Immature natural killer cell (primary cell): ENCODE measurements around the gene CATSPERE. TPM values are rescaled to one million over a fixed set of nuclear protein-coding genes. Genes with fewer than 3 reads are reported as not detected.

Source experiments
- DNase-seq, 3 donors: peaks; one replicate each; pipeline ENCODE4 v3.0.0; 2022; ENCODE audit warnings: mixed read lengths in 1 of 3
- H3K27ac Mint-ChIP-seq, 6 donors: one replicate each; pipeline ENCODE4 v1.8.0; 2020; ENCODE audit warnings: mixed read lengths in 6 of 6, mild to moderate bottlenecking in 5 of 6, inconsistent platforms in 4 of 6, moderate library complexity in 3 of 6
- H3K27me3 Mint-ChIP-seq, 3 donors: one replicate each; pipeline ENCODE4 v1.8.0; 2020 to 2021; ENCODE audit warnings: low read depth in 3 of 3, mild to moderate bottlenecking in 3 of 3, mixed read lengths in 3 of 3, moderate library complexity in 3 of 3, inconsistent platforms in 1 of 3
- H3K36me3 Mint-ChIP-seq, 3 donors: one replicate each; pipeline ENCODE4 v1.8.0; 2020; ENCODE audit warnings: mixed read lengths in 3 of 3, inconsistent platforms in 2 of 3, mild to moderate bottlenecking in 2 of 3
- H3K4me1 Mint-ChIP-seq, 2 donors: one replicate each; pipeline ENCODE4 v1.8.0; 2020; ENCODE audit warnings: inconsistent platforms in 2 of 2, mild to moderate bottlenecking in 2 of 2, mixed read lengths in 2 of 2, moderate library complexity in 1 of 2
- H3K4me3 Mint-ChIP-seq, 5 donors: one replicate each; pipeline ENCODE4 v1.8.0; 2020; ENCODE audit warnings: mild to moderate bottlenecking in 5 of 5, mixed read lengths in 5 of 5, inconsistent platforms in 3 of 5, moderate library complexity in 3 of 5
- H3K9me3 Mint-ChIP-seq, 6 donors: one replicate each; pipeline ENCODE4 v1.8.0; 2020; ENCODE audit warnings: mild to moderate bottlenecking in 6 of 6, mixed read lengths in 6 of 6, inconsistent platforms in 4 of 6, moderate library complexity in 3 of 6
- polyA plus RNA-seq, 3 donors: library from polyadenylated mRNA; unstranded; fragments of 300-500 nt; fragmentation: Illumina TruSeq; gene quantifications; one replicate each; pipeline ENCODE4 v1.2.3, GENCODE V29; 2021

CATSPERE gene
- polyA plus RNA-seq, 3 donors from 2014 or later, result 0.11 to 0.31 TPM; not detected in 1

DNA sequence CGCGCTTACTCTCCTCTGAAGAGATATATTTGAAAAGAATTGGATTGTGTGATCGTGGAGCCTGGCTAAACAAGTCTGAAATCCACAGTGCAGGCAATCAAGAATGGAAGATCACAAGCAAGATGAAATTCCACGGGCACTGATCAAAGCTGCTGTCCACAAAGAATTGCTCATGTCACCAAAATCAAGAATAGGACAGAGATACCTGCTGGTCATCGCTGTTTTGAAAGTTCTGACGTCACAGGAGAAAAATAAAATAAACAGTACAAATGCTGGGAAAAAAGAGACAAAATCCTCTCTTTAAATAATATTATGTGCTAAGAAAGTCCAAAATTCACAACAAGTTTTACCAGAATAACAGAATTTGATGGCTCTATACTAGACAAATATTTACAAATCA is 179.8 kb downstream of the CATSPERE start:
- Mint-ChIP-seq H3K27ac (no peak overlapping the region), H3K27me3 (peaks cover 0 to 5% (median 0%) of the 10 kb centered on the region in 3 donors), H3K4me1 (no peaks in the 10 kb centered on the region), H3K36me3 (no peaks in the 10 kb centered on the region), H3K4me3 (no peak overlapping the region), H3K9me3 (no peaks in the 10 kb centered on the region)
- no peak for DNase-seq

GRCh38 chr1:244642526-244642925 is 181.5 kb downstream of the CATSPERE start:
- H3K27ac Mint-ChIP-seq, result no peak overlapping the region
- no peak for DNase-seq
- no peak overlapping the region for H3K4me3 Mint-ChIP-seq
- H3K9me3 Mint-ChIP-seq, result no peaks in the 10 kb centered on the region
- no peaks in the 10 kb centered on the region for H3K4me1 Mint-ChIP-seq
- no peaks in the 10 kb centered on the region for H3K36me3 Mint-ChIP-seq
- peaks cover 0 to 5% (median 2%) of the 10 kb centered on the region in 3 donors for H3K27me3 Mint-ChIP-seq

GRCh38 chr1:244642988-244643387 is 181.9 kb downstream of the CATSPERE start:
- DNase-seq, result no peak
- no peaks in the 10 kb centered on the region for H3K36me3 Mint-ChIP-seq
- H3K4me3 Mint-ChIP-seq, result no peak overlapping the region
- H3K9me3 Mint-ChIP-seq, result no peaks in the 10 kb centered on the region
- no peak overlapping the region for H3K27ac Mint-ChIP-seq
- peaks cover 0 to 5% (median 2%) of the 10 kb centered on the region in 3 donors for H3K27me3 Mint-ChIP-seq
- H3K4me1 Mint-ChIP-seq, result no peaks in the 10 kb centered on the region

GRCh38 chr1:244645414-244645813 is 184.3 kb downstream of the CATSPERE start:
- Mint-ChIP-seq H3K9me3 (no peaks in the 10 kb centered on the region), H3K27ac (no peak overlapping the region), H3K27me3 (peaks cover 0 to 5% (median 2%) of the 10 kb centered on the region in 3 donors), H3K4me3 (no peak overlapping the region), H3K36me3 (no peaks in the 10 kb centered on the region), H3K4me1 (no peaks in the 10 kb centered on the region)
- DNase-seq, result no peak

GRCh38 chr1:244645890-244646289 is 184.8 kb downstream of the CATSPERE start:
- H3K27me3 Mint-ChIP-seq, result peaks cover 0 to 5% (median 2%) of the 10 kb centered on the region in 3 donors
- no peak overlapping the region for H3K27ac Mint-ChIP-seq
- no peaks in the 10 kb centered on the region for H3K36me3 Mint-ChIP-seq
- H3K4me1 Mint-ChIP-seq, result no peaks in the 10 kb centered on the region
- no peak for DNase-seq
- no peaks in the 10 kb centered on the region for H3K9me3 Mint-ChIP-seq
- H3K4me3 Mint-ChIP-seq, result no peak overlapping the region

- no peaks in the 10 kb centered on the region for H3K36me3 Mint-ChIP-seq
- peaks cover 9 to 10% of the 10 kb centered on the region in 2 donors for H3K4me1 Mint-ChIP-seq
- peaks cover 0 to 8% (median 3%) of the 10 kb centered on the region in 3 donors for H3K27me3 Mint-ChIP-seq
- DNase-seq, result no peak
- no peak overlapping the region for H3K4me3 Mint-ChIP-seq
- no peaks in the 10 kb centered on the region for H3K9me3 Mint-ChIP-seq
- no peak overlapping the region for H3K27ac Mint-ChIP-seq
Measured at GRCh38 chr1:244647819-244648218, 186.7 kb downstream of the CATSPERE start.

GRCh38 chr1:244651956-244652622 is 191.0 kb downstream of the CATSPERE start:
- H3K36me3 Mint-ChIP-seq, result peaks cover 0 to under 1% (median under 1%) of the 10 kb centered on the region in 3 donors
- H3K4me3 Mint-ChIP-seq, result peak overlapping the region in 4 of 5 donors; percentile 85 to 90 (median 88)

DNA sequence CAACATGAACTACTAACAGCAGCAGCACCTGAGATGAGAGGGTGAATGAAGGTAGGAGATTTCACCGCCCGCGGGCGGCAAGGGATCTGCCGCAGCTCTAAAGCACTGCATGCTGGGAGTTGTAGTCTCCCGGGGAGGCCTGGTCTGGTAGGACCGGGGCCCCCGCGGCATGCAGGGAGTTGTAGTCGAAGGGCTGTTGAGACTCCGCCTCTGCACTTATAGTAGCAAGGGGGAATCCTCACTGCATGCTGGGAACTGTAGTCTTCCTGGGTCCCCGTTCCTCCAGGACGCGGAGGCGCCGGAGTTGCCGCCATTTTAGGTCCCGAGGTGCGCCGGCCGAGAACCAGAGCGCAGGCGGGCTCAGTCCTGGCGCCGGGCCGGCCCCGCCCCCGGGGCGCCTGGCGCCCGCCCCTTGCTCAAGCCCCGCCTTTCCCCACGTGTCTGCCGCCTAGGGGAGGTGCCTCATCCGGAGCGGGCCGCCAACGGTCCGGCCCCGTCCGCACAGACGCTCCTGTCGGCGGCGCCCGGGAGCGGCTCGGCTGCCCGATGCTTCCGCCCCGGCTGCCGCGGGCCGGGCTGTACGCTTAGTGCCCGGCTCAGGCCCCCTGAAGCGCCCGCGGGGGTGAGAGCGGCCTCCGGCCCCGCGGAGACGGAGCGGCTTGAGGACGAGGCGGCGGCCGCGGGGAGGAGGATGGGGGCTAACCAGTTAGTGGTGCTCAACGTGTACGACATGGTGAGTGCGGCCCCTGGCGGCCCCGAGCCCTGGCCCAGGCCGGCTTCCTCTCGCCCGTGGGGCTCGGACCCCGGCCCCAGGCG is 191.8 kb downstream of the CATSPERE start, which contains the start of gene DESI2:
Gene DESI2 (plus strand): TSS at position 504 of the 816 bp plus-strand sequence. CDS start 188 bp downstream, at position 692.
- peaks cover 0 to 7% (median 2%) of the 10 kb centered on the region in 3 donors for H3K27me3 Mint-ChIP-seq
- peaks cover 0 to 8% (median 7%) of the 10 kb centered on the region in 3 donors for H3K36me3 Mint-ChIP-seq
- H3K27ac Mint-ChIP-seq, result peak within 1 kb of the TSS; percentile 69 to 93 (median 89)
- H3K4me3 Mint-ChIP-seq, result peak within 1 kb of the TSS in 4 of 5 donors; percentile 85 to 90 (median 88)
- DNase-seq, result peak; percentile 98 to 99 (median 99)
- H3K9me3 Mint-ChIP-seq, result no peaks in the 10 kb centered on the region
- peaks cover 17 to 19% of the 10 kb centered on the region in 2 donors for H3K4me1 Mint-ChIP-seq

More at GRCh38 chr1:244651956-244652622, 191.0 kb downstream of the CATSPERE start:
- peak overlapping the region; percentile 69 to 93 (median 89) for H3K27ac Mint-ChIP-seq
- peaks cover 0 to 7% (median 2%) of the 10 kb centered on the region in 3 donors for H3K27me3 Mint-ChIP-seq
- no peaks in the 10 kb centered on the region for H3K9me3 Mint-ChIP-seq
- H3K4me1 Mint-ChIP-seq, result peaks cover 12 to 15% of the 10 kb centered on the region in 2 donors
- DNase-seq, result no peak

GRCh38 chr1:244653439-244654107 is 192.5 kb downstream of the CATSPERE start:
- Mint-ChIP-seq H3K4me1 (peaks cover 17 to 26% of the 10 kb centered on the region in 2 donors), H3K27me3 (peaks cover 0 to 7% (median 2%) of the 10 kb centered on the region in 3 donors), H3K9me3 (no peaks in the 10 kb centered on the region), H3K36me3 (peaks cover 0 to 8% (median 7%) of the 10 kb centered on the region in 3 donors), H3K27ac (no peak overlapping the region), H3K4me3 (no peak overlapping the region)
- no peak for DNase-seq

- Mint-ChIP-seq H3K27me3 (peaks cover 0 to 7% (median 2%) of the 10 kb centered on the region in 3 donors), H3K4me1 (peaks cover 21 to 30% of the 10 kb centered on the region in 2 donors), H3K27ac (no peak overlapping the region), H3K4me3 (no peak overlapping the region), H3K9me3 (no peaks in the 10 kb centered on the region), H3K36me3 (peaks cover 4 to 8% (median 7%) of the 10 kb centered on the region in 3 donors)
- DNase-seq, result no peak
Measured at GRCh38 chr1:244654108-244655038, 193.3 kb downstream of the CATSPERE start.

GRCh38 chr1:244655186-244655585 is 194.1 kb downstream of the CATSPERE start:
- H3K4me3 Mint-ChIP-seq, result no peak overlapping the region
- H3K27me3 Mint-ChIP-seq, result peaks cover 0 to 7% (median 2%) of the 10 kb centered on the region in 3 donors
- peaks cover 22 to 30% of the 10 kb centered on the region in 2 donors for H3K4me1 Mint-ChIP-seq
- H3K9me3 Mint-ChIP-seq, result no peaks in the 10 kb centered on the region
- peaks cover 5 to 8% (median 7%) of the 10 kb centered on the region in 3 donors for H3K36me3 Mint-ChIP-seq
- no peak overlapping the region for H3K27ac Mint-ChIP-seq
- no peak for DNase-seq

GRCh38 chr1:244657421-244657820 is 196.3 kb downstream of the CATSPERE start:
- peaks cover 0 to 2% (median 1%) of the 10 kb centered on the region in 3 donors for H3K27me3 Mint-ChIP-seq
- H3K27ac Mint-ChIP-seq, result peak overlapping the region in 3 of 6 donors; percentile 2 to 64 (median 39)
- H3K4me1 Mint-ChIP-seq, result peaks cover 14 to 28% of the 10 kb centered on the region in 2 donors
- DNase-seq, result no peak
- H3K9me3 Mint-ChIP-seq, result no peaks in the 10 kb centered on the region
- H3K4me3 Mint-ChIP-seq, result no peak overlapping the region
- peaks cover 5 to 8% (median 7%) of the 10 kb centered on the region in 3 donors for H3K36me3 Mint-ChIP-seq
